CD4-positive, alpha-beta T cell treated with Interleukin-4 for 1 hour (primary cell): ENCODE data around the gene HECW1.
"Not testable (repeated sequence)": the region's sequence is repeated elsewhere in the genome, so short reads cannot be mapped to it uniquely, and the experiment has no call there.

Source experiments
- DNase-seq, 2 donors: peaks; one replicate each; pipeline ENCODE4 v3.0.0-alpha.2; 2020 to 2022

The HECW1 gene

DNA sequence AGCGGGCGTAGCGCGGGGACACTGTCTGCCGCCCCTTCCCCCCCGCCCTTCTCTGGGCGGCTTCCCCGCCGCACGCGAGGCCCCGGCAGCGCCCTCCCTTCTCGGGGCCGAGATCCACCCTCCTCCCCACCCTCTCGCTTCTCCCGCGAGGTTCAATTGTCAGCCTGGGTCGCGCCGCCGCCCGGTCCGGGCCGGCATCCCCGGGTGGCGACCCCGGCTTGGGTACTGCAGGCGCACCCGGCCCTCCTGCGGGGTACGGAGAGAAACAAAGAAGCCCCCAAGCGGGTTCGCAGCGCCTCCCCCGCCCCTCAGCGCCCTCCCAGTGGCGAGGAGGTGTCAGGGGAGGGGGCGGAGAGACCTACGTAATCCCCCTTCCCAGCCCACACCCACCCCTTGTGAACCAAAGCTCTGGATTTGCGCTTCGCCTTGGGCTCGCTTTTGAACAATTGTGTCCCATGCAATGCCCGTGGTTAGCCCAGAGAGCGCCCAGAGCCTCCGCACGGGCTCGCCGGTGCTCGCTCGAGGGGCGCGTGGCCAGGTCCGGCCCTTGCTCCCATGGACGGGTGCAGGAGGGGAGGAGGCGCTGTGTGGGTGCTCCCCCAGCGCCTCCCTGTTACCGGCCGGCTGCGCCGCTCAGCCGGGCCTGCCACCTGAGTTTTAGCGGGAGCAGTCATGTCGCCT is 634 bp downstream of the HECW1 start:
- DNase-seq = no peak

DNA sequence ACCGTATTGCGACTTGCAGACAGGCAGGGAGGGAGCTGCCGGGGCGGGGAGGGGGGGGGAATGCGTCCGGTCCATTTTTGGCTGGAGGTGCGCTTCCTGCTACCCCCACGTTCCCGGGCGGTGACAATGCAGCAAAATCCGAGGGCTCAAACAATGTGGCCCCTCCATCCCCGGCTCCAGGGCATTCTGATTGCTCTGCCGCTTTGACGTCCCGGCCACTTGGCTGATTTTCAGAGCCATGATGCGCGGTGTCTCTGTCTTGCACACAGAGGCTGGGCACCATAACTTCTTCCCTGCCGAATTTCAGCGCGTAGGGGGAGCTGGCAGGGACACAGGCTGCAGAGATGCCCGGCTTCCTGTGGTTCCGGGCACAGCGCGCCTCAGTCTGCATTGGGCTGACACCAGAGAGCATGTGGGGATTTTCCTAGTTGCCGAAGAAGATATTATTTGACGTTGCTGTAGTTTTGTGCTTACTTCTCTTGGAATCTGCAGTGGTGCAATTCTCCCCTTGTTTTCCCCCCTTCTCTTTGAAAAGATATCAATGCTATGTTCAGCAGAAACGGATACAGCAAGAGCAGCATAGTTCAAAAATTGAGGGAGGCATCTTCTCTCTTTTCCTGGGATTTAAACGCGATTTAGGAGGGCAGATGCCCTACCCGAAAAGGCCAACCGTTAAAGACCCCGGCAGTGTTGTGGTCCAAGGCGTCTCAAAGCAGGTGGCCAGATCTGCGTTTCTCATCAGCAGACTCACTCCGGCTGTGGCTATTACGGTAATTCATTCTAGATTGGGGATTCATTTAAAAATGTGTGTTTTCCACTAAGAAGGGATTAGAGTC is 1.4 kb downstream of the HECW1 start:
- DNase-seq = no peak

DNA sequence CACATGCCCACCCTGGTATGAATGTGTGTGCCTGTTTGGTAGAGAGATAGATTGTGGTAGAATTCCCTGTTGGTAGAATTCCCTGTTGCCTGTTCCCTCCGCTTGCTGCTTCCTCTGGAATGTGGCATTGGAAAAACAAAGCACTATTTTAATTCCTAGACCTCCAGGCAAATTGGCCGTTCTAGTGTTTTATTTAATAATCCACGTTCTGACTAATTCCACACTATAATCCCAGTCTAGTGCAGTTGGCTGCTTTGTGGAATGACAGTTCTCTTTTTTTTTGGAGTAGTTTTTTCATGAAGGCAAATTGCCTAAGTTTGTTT is 2.0 kb downstream of the HECW1 start:
- no peak for DNase-seq

DNA sequence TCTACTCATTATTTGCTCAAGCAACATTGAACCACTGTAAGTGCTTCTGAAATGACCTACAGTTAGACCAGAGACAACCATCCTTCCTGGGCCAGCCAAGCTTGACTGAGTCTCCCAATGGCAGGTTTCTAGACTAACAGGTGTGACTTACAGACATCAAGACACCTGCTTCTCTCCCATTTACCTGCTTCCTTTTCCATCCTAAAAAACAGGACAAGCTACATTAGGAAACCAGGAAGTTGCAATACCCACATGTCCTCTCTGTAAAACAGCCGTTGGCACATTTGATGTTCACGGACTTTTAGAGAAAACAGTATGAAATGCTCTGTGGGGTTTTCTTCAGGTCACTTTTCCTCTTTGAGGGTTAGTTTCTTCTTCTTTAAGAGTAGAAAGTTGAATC is 4.0 kb downstream of the HECW1 start:
- no peak for DNase-seq

DNA sequence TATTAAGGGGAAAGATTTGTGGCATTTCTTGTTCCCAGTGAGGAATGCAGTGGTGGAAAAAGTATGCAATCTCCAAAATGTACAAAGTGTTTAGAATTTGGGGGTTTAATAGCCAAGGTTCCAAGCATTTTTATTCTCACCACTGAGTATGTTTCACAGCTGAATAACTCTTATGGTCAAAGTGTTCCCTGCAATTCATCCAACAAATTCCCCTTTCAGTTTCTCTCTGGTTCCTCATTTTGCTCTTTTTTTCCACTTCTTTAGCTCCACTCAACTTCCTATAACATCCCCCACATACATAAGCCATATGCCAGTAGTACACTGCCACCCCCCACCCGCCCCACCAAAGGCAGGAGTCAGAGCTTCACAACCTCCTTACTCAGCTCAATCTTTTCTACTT is 4.6 kb downstream of the HECW1 start:
- no peak for DNase-seq

DNA sequence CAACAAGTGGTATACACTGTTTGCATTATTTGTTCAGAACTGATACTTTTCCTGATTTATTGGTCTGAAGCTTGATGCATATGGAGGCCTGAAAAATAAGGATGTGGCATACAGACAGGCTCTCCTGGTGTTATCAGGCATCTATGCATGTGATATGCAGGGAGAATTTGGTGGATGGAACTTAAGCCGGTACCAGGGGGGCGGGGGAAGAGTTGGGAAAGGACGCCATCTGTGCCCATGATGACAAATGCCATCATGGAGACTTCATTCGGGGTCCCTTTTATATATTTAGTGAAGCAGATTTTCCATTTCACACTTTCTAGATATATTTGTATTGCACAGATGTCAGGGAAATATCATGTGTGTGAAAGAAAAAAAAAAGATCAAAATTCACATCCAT is 5.4 kb downstream of the HECW1 start:
- no peak for DNase-seq

DNA sequence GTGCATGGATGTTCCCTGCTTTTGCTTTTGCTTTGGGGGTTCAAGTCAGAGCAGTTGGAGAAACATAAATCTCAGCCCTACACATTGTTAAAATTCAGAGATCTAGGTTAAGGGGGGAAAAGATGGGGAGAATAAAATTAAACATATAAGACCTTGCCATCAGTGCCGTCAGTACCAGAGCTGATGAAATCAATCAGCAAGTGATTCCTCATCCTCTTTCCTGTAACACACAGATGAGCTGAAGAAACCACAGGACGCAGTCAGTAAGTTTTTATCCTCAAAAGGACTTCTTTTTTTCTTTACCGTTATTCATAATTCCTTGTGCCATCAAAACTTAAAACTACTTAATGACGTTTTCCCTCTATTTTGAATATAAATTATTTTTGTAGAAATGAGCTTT is 5.9 kb downstream of the HECW1 start:
- DNase-seq = no peak

DNA sequence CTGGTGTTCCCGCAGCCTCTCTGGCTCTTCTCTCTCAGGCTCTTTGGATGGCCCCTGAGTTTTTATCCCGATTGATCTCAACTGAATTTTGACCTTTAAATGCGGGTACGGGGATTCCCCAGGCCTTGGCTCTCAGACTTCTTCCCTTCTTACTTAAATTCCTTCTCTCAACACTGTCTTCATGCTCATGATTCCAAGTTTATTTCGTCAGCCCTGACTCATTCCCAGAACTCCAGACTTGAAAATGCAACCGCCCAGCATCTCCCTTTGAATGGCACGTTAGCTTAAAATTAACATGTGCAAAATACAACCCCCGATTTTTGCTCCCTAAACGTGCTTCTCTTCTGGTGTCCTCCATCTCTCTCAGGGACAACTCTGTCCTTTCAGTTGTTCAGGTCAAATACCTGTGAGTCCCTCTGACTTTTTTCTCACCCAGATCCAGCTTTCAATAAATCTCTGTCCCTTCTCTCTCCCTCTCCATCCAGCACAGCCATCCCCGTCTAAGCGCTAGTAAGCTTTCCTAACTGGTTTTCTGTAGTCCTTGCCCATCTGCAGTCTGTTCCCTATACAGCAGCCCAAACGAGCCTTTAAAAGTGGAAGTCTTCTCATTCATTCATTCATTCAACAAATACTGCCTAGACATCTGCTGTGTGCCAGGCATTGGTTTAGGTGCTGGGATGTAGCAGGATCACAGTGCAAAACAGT is 7.1 kb downstream of the HECW1 start:
- DNase-seq = no peak

DNA sequence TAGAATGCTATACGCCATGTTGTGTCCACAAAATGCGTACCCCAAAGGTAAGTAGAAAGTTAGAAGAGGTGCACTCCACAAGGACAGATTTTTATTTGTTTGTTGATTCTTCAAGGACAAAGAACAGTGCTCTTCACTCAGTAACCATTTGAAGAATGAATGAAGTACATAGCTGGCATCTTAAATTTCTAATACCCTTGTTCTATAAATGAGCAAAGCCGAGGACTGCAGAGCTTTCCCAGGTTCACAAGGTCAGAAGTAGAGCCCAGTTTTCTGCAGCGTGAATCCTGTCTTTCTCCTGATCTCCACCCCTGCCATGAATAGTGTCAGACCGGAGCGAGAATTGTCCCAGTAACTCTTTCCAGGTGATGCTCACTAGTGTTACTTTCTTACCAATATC is 9.5 kb downstream of the HECW1 start:
- DNase-seq = no peak

DNA sequence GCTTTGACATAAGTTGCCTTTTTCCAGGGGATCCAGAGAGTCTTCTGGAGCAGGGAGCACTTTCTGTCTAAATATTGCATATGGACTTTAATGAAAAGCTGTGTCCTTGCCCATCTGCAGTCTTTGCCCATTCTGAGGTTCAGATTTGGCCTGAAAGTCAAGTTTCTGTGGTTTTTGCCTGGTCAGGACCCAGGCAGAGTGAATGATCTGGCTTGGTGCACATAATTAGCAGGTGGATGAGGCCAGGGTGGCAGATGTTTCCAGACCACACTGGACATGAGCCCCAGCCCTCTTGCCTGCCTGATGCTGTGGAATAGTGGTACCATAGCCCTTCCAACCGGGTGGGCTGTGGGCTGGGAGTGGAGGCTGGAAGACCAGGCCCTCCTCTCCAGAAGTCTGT is 11.0 kb downstream of the HECW1 start:
- no peak for DNase-seq

DNA sequence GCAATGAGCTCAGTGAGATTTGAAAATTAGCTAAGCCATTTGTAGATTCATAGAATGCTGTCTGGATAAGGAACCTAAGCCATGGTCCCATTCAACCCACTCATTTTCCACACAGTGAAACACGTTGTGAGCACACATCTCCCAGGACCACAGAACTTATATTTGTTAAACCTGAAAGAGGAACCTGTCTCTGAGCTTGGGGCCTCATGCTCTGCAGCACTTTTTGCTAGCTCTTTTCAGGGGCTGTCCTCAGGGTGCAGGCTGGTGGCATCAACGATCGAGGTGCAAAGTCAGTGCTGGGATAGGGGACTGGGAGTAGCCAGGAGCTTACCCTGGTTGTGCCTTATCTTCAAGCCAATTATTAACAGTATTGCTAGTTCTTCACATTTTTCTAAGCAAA is 11.9 kb downstream of the HECW1 start:
- no peak for DNase-seq

DNA sequence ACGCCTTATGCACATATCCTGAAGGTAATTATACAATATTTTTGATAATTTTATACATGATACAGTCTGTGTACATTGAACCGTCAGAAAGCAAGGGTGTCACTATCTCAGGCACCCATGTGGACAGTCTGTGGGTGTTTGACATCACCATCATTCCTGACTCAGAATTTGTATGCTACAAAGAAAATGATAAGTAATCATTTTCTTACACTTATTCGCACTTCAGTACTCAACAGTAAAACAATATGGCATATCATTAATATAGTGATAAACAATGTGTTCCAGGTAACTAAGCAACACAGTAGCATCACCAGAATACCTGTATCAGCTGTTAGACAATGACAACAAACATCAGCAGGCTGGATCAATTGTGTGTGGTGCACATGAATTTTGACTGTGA is 17.9 kb downstream of the HECW1 start:
- no peak for DNase-seq

DNA sequence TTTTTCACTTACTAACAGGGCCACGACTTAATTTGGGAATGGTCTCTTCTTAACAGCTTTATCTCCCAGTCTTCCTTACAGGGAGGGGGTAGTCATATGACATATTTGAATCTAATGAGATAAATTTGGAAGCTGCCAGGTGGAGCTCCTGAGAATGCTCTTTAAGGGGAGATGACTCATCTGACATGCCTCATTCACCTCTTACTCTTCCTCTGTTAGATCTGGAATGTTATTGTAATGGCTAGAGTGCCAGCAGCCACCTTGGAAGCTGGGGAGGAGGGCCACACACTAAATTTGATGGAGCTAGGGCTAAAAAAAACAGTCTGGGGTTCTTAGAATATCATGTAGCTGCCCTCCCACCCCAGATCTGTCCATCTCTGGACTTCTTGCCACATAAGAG is 22.7 kb downstream of the HECW1 start:
- no peak for DNase-seq

DNA sequence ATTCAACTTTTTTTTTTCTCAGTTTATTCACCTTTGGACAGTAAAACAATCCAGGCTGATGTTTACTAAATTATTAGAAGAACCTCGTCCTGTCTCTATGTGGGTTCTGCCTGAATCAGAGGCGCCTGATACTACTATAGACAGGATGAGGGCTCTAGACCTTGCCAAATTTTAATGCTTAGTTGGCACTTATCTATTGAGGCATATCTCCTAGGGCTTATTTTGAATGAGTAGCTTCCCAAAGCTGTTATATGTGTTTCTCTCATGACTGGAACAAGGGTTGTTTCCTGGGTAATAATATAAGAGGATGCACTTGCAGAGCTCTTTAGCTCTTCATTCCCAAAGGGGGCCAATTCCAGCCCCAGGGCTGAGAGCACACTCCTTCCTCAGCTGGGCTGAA is 23.6 kb downstream of the HECW1 start:
- no peak for DNase-seq

DNA sequence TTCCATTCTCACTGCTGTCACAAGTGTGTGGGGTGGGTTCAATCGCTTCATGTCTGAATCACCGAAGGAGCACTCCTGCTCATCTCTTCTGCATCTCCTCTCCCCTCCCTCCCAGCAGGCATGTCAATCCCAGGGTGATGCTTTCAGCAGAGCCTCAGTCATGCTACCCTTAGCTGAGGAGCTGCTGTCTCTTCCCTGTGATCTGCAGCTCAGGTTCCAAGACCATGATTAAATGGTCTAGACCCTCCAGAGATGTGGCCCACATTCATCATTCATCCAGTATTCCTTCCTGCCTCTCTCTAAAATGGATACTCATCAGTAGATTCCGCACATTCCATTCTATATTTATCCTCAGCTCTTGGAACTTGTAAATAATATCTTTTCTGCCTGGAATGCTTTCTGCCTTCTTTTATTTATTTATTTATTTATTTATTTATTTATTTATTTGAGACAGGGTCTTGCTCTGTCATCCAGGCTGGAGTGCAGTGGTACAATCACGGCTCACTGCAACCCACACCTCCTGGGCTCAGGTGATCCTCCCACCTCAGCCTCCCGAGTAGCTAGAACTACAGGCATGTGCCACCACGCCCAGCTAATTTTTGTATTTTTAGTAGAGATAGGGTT is 24.8 kb downstream of the HECW1 start:
- DNase-seq = not testable (repeated sequence)

DNA sequence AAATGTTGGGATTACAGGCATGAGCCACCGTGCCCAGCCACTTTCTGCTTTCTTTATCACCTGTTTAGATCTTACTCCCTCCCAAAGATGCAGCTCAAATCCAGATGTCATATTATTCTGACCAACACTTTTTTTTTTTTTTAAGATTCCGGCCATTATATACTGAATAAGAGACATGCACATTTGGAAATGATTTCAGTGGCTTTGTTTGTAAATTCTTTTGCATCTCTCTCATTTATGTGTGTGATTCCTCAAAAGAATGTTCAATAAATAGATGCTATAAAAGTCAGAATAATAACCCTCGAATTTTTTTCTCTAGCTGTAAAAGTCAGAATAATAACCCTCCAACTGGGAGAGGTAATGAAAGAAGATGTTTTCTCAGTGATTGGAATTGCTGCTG is 25.4 kb downstream of the HECW1 start:
- no peak for DNase-seq

DNA sequence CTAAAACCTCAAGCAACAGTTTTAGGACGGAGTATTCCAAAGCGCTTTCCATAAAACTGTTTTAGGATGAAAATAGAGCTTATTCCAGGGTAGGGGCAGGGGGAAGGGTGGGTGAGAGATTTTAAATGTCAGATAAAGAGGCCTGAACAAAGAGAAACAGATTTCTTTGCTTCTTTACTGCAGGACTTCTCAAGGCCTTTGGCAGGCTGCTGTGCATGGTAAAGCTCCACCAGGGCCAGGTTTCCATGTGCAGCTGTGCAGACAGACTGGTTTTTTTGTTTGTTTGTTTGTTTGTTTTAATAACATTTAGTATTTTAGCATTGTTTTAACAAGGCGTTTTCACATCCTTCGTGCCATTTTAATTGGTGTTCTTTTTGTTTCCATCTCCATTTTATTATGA is 26.3 kb downstream of the HECW1 start:
- DNase-seq = no peak

DNA sequence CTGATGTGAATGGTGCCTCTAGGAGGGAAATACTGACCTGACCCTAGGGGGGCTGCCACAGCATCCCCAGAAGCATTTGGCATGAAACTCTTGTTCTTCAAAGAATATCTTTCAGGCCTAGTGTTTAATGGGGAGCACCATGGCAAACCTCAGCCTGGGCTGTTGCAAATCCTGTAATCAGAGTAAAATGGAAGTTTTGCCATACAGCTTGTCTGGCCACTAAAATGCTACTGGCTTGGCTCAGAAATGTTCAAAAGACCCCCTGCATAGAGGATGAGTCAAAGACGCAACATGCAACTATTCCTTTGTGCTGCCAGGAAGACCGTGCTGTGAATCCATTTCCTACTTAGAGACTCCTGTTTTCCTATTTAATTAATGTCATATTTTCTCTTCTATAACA is 26.7 kb downstream of the HECW1 start:
- DNase-seq = no peak

DNA sequence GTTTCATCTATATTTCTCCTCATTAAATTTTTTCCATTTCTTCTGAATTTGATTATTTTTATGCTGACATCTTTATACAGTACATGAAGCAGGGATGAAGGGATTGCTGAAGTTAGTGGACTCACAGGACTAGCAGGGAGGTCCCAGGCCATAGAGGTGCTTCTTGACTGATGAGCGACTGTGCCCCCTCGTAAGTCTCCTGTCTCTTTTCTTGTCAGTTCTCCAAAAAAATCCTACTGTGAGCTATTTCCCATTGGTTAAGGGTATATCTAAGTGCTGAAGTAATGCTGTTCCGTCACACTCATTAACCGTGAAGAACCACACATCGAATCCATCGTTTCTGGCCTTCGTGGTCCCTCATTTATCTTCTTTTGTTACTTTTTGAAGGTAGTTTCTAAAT is 27.7 kb downstream of the HECW1 start:
- DNase-seq = no peak

DNA sequence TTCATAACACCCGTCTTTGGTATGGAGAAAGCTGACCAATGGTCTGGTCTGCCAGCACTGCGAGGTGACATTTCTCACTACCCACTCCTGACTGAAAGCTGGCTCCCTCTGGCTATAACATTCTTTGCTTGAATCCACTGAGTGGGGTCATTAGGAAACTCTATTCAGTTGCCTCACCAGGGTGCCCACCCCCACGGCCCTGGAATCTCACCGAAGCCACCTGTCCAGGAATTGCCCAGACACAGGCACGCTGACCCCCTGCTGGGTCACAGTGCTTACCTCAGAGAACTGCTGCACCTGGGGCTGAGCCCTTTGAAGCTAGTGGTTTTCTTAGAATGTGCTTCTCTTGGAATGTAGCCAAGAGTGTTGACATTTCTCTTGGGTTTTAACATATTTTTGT is 28.6 kb downstream of the HECW1 start:
- DNase-seq = no peak

DNA sequence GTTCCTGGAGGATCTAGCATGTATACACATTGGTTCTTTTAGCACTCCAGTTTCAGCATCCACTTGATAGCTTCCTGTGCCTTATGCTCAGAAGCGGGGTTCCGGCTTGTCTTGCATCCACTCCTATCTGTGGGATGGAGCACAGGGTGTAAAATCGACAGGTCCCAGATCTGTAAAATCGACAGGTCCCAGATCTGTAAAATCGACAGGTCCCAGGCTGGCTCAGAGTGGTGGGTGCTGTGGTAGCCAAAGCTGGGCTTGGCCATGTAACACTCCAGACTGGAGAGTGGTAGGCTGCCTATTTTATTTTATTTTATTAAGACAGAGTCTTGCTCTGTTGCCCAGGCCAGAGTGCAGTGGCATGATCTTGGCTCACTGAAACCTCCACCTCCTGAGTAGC is 30.3 kb downstream of the HECW1 start:
- no peak for DNase-seq

DNA sequence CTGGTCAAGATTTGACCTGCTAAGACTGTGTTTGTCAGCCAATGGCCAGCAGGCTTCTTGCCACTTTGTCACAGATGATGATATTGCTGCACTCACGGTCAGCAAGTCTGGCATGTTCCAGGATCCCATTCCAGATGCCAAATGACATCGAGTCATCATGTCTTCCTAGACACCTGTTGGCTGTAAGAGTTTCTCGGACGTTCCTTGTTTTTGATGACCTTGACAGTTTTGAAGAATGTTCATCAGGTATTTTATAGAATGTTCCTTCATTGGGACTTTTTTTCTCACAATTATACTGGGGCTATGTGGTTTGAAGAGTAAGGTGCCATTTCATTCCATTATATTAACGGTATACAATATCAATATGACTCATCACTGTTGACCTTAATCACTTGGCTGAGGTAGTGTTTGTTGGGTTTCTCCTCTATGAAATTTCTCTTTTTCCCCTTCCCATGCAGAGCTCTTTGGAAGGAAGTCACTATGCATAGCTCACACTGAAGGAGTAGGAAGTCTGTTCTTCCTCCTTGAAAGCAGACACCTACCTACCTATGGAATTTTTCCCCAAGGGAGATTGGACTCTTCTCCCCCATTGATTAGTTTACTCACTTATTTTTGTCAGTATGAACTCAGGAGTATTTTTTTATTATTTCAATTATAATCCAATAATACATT is 31.6 kb downstream of the HECW1 start:
- DNase-seq = no peak

DNA sequence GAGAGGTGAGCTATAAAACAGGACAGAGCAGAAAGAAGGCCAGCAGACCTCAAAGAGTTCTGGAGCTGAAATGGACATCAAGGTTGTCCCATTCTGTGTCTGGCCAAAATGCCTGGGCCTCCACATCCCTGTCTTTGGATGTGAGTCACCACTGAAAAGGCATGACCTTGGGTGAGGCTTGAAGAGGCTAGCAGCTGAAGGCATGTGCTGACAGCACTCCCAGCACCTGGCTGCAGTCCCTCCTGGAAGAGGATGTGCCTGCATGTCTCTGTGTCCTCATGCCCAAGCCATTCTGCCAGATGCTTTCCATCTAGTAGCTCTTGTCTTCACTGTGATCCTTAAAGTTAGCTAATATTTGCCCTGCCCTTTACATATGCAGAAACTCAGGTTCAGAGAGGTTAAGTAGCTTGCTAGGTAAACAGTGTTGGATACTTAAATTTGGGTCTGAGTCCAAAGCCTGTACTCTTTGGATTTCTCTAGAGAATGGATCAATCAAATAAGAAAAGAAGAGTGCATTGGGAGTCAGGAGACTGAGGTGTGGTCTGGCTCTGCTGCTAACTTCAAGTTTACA is 35.8 kb downstream of the HECW1 start:
- DNase-seq = no peak
